GM10248 (cell line): Measurements from ENCODE around the gene LRP8.

ENCODE experiments used
- CTCF ChIA-PET: fragments of 300-600 bp; sonication (Branson Sonifier 250); formaldehyde crosslinking; extraction: SDS; loops from one replicate; lab custom pipeline; 2021; ENCODE audit warnings: antibody characterized with exemption; lab: Yijun Ruan, JAX
- POLR2A ChIA-PET: fragments of 350-650 bp; sonication (Branson Sonifier 250); formaldehyde crosslinking; extraction: SDS; loops from one replicate; lab custom pipeline; 2020; ENCODE audit warnings: antibody characterized with exemption; lab: Yijun Ruan, JAX
- DNase-seq: peaks from one replicate; pipeline ENCODE4 v3.0.0; 2012; ENCODE audit errors: extremely low spot score
- CTCF ChIP-seq: IDR thresholded peaks from 2 replicates; pipeline ENCODE4 v1.5.1; 2012; ENCODE audit warnings: mild to moderate bottlenecking, low read depth; ENCODE audit errors: extremely low read depth, missing control alignments, control extremely low read depth

LRP8 gene

GRCh38 chr1:53270107-53270506 is 57.8 kb downstream of the LRP8 start:
- DNase-seq, result no peak
- ChIA-PET CTCF (interaction anchor here (1.0 to 13.6 kb wide), 4 partner anchors 8 to 124 kb away, joined by 3 to 338 read pairs (median 3); no protein-coding TSS in a partner anchor), POLR2A (no interaction called here)
- no peak for TF ChIP-seq CTCF

DNA sequence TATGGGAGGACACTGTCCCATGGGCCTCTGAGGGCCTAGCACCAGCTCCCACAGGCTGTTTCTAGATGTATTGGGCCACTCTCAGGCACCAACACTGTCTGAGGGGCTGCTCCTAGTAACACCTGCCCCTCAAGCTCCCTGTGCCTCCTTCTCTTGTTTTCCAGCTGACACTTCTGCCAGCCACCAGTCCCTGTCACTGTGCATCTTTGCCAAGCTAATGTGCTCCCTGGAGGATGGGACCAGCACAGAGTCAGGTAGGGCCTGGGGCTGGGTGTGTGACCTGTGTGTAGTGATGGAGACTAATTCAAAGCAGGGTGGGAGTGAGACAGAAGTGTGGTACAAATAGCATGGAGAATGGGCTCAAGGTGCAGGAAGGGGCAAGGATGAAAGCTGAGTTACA is 60.1 kb downstream of the LRP8 start:
- TF ChIP-seq CTCF, result no peak
- ChIA-PET POLR2A (no interaction called here), CTCF (interaction anchor here (1.0 to 10.6 kb wide), 7 partner anchors 9 to 128 kb away, joined by 3 to 79 read pairs (median 3); no protein-coding TSS in a partner anchor)
- no peak for DNase-seq

DNA sequence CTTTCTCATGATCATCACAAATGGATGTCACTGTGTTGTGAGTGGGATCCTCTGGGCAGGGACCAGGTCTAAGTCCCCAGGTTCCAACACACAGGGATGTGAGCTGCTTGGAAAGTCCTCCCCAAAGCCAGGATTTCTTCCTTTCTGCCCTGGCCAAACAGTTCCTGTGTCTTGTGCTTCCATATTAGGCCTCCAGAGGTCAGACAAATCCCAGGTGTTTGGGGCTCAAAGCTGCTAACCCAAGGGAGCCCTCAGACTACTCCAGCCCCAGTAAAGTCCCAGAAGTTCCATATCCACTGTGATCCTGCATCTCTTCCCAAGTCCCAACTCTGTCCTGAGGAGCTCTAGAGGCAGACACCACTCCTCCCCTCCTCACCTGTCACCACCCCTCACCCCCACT is 61.8 kb downstream of the LRP8 start:
- CTCF ChIA-PET, result interaction anchor here (0.8 to 10.6 kb wide), 4 partner anchors 9 to 126 kb away, joined by 3 to 79 read pairs (median 4); no protein-coding TSS in a partner anchor

DNA sequence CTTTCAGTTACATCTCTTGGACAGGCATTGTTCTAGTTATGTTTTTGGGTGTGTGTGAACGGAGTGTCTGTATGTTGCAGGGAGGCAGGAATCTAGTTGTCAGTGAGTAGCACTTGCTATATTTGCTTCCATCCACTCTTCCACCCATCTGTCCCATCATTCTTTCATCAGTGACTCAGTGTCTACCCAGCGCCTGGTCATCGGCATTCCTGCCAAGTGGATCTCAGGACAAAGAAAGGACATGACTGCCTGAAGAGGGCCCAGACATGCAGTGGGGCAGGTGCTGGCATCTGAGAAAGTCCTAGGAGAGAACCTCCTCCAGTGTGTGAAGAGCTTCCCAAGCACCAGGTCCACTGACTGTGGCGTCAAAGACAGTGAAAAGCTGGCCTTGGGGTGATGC is 62.3 kb downstream of the LRP8 start:
- ChIA-PET CTCF (interaction anchor here (1.0 to 10.6 kb wide), 3 partner anchors 9 to 17 kb away, joined by 3 to 79 read pairs (median 3); no protein-coding TSS in a partner anchor), POLR2A (no interaction called here)
- TF ChIP-seq CTCF, result no peak
- no peak for DNase-seq

More for the DNA sequence above, 61.8 kb downstream of the LRP8 start:
- no peak for TF ChIP-seq CTCF
- POLR2A ChIA-PET, result no interaction called here
- DNase-seq, result no peak

DNA sequence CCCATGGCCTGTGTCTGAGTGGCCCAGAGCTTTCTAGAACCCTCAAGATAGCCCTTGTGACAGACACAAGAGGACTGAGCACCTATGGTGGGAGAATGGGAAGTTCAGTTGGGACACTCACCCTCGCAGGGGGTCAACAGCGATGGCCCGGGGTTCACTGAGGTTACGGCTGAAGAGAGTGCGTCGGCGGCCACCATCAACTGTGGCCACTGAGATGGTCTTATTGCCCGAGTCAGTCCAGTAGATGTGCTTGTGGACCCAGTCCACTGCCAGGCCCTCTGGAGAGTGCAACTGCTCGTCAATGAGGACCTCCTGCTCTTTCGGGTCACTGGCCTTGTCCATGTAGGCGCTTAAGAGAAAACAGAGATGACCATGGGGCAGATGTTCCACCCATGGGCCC is 63.8 kb downstream of the LRP8 start:
- POLR2A ChIA-PET, result interaction anchor here (0.6 kb wide), 1 partner anchor 68 kb away, joined by 4 read pairs; no protein-coding TSS in a partner anchor
- no peak for DNase-seq
- no peak for TF ChIP-seq CTCF
- CTCF ChIA-PET, result interaction anchor here (10.6 kb wide), 1 partner anchor 15 kb away, joined by 79 read pairs; no protein-coding TSS in a partner anchor

GRCh38 chr1:53262000-53262399 is 65.9 kb downstream of the LRP8 start:
- TF ChIP-seq CTCF, result no peak
- ChIA-PET POLR2A (no interaction called here), CTCF (interaction anchor here (1.1 to 10.6 kb wide), 2 partner anchors 17 kb away, joined by 4 to 79 read pairs; no protein-coding TSS in a partner anchor)
- DNase-seq, result no peak
